PC-9 (cell line): ENCODE data around the gene ATCAY. TPM values are rescaled to one million over a fixed set of nuclear protein-coding genes. Genes with fewer than 3 reads are reported as not detected.

ENCODE experiments used
- BruUV-seq: library from RNA; stranded (reverse); fragments of 400-500 nt; replicated peaks from 2 replicates; lab custom pipeline; 2021; lab: Mats Ljungman, UMichigan
- CTCF ChIA-PET: fragments of 300-600 bp; sonication (Branson Sonifier 250); formaldehyde crosslinking; loops from one replicate; lab custom pipeline; 2022; ENCODE audit warnings: antibody characterized with exemption; lab: Charles Lee
- POLR2A ChIA-PET: fragments of 300-600 bp; sonication (Branson Sonifier 250); formaldehyde crosslinking; loops from one replicate; lab custom pipeline; 2022; ENCODE audit warnings: antibody characterized with exemption; ENCODE audit not compliant: unreplicated experiment; lab: Charles Lee
- DNase-seq, 2 experiments: peaks; one replicate each; pipeline versions ENCODE4 v3.0.0 to v3.0.0-alpha.2; 2015 to 2022; ENCODE audit warnings: mixed read lengths in 1 of 2
- H2AFZ ChIP-seq: fragments of 200-600 bp; sonication (generic); 2 replicates; pipeline ENCODE4 v1.8.1; 2017; ENCODE audit warnings: antibody characterized with exemption
- H3F3A ChIP-seq: fragments of 200-600 bp; sonication (generic); 2 replicates; pipeline ENCODE4 v1.8.1; 2017; ENCODE audit warnings: antibody characterized with exemption, mild to moderate bottlenecking, low read depth; ENCODE audit not compliant: insufficient read depth
- H3K27ac ChIP-seq: fragments of 200-600 bp; sonication (generic); 2 replicates; pipeline ENCODE4 v1.6.1; 2016; ENCODE audit warnings: mixed run types
- H3K27me3 ChIP-seq: fragments of 200-600 bp; sonication (generic); 2 replicates; pipeline ENCODE4 v1.6.1; 2016; ENCODE audit warnings: low read depth, mixed run types; ENCODE audit not compliant: insufficient read depth
- H3K36me3 ChIP-seq: fragments of 200-600 bp; sonication (generic); 2 replicates; pipeline ENCODE4 v1.6.1; 2016; ENCODE audit warnings: low read depth, mixed run types
- H3K4me1 ChIP-seq: fragments of 200-600 bp; sonication (generic); replicated peaks from 2 replicates; pipeline ENCODE4 v1.6.1; 2016; ENCODE audit warnings: mixed run types; ENCODE audit not compliant: insufficient read depth
- H3K4me2 ChIP-seq: fragments of 200-600 bp; sonication (generic); 2 replicates; pipeline ENCODE4 v1.6.1; 2017; ENCODE audit warnings: mixed run types
- H3K4me3 ChIP-seq: fragments of 200-600 bp; sonication (generic); 2 replicates; pipeline ENCODE4 v1.6.1; 2016; ENCODE audit warnings: mixed run types
- H3K79me2 ChIP-seq: fragments of 200-600 bp; sonication (generic); 2 replicates; pipeline ENCODE4 v1.6.1; 2017; ENCODE audit warnings: low read depth, mixed run types
- H3K9me2 ChIP-seq: fragments of 200-600 bp; sonication (generic); 2 replicates; pipeline ENCODE4 v1.8.1; 2017; ENCODE audit warnings: mild to moderate bottlenecking; ENCODE audit not compliant: insufficient read depth
- H3K9me3 ChIP-seq: fragments of 200-600 bp; sonication (generic); 2 replicates; pipeline ENCODE4 v1.8.1; 2016; ENCODE audit warnings: low read depth; ENCODE audit not compliant: insufficient read depth
- H4K20me1 ChIP-seq: fragments of 200-600 bp; sonication (generic); 2 replicates; pipeline ENCODE4 v1.8.1; 2017; ENCODE audit not compliant: insufficient read depth
- CTCF ChIP-seq: fragments of 200-600 bp; sonication (generic); conservative IDR thresholded peaks from 2 replicates; pipeline ENCODE4 v1.6.1; 2017; ENCODE audit warnings: mixed run types, antibody characterized with exemption, mild to moderate bottlenecking, moderate library complexity
- EZH2 ChIP-seq: fragments of 200-600 bp; sonication (generic); IDR thresholded peaks from 2 replicates; pipeline ENCODE4 v1.8.0; 2017; ENCODE audit warnings: antibody characterized with exemption, low read depth
- intact Hi-C: fragments of 100-400 bp; cut with micrococcal nuclease; formaldehyde crosslinking; loops from one replicate; pipeline ENCODE4 v1.10.0; 2022; ENCODE audit not compliant: unreplicated experiment
- total RNA-seq: library from RNA; stranded (reverse); gene quantifications from 2 replicates; pipeline ENCODE4 v1.2.3, GENCODE V29; 2021

Gene ATCAY
- total RNA-seq, 1 experiment from 2014 or later = not detected

GRCh38 chr19:3958836-3959765, 78.6 kb downstream of the ATCAY start:
- BruUV-seq = no TSS peak
- Histone ChIP-seq H2AFZ (no peak overlapping the region), H3K9me2 (no peaks in the 10 kb centered on the region), H3K4me3 (no peak overlapping the region), H3K4me2 (no peak overlapping the region), H3K79me2 (no peaks in the 10 kb centered on the region), H3K27me3 (no peaks in the 10 kb centered on the region), H4K20me1 (no peaks in the 10 kb centered on the region), H3K36me3 (no peaks in the 10 kb centered on the region), H3K27ac (no peak overlapping the region), H3K9me3 (no peaks in the 10 kb centered on the region), H3F3A (peaks cover 3% of the 10 kb centered on the region; the same call in 1 of the 2 replicates), H3K4me1 (no peaks in the 10 kb centered on the region)
- POLR2A ChIA-PET = no interaction called here
- TF ChIP-seq EZH2 (no peak), CTCF (no peak)
- CTCF ChIA-PET = no interaction called here
- intact Hi-C loops = no loop called here
- no peak for DNase-seq

- ChIA-PET CTCF (no interaction called here), POLR2A (no interaction called here)
- H3K4me1 ChIP-seq = no peaks in the 10 kb centered on the region
- no peak overlapping the region for H3K4me2 ChIP-seq
- no peaks in the 10 kb centered on the region for H3K79me2 ChIP-seq
- H3K4me3 ChIP-seq = no peak overlapping the region
- TF ChIP-seq EZH2 (no peak), CTCF (no peak)
- no peak overlapping the region for H3K27ac ChIP-seq
- H3K36me3 ChIP-seq = no peaks in the 10 kb centered on the region
- no peak overlapping the region for H2AFZ ChIP-seq
- peaks cover 3% of the 10 kb centered on the region; the same call in 1 of the 2 replicates for H3F3A ChIP-seq
- intact Hi-C loops = no loop called here
- H4K20me1 ChIP-seq = no peaks in the 10 kb centered on the region
- no TSS peak for BruUV-seq
- no peaks in the 10 kb centered on the region for H3K9me3 ChIP-seq
- no peaks in the 10 kb centered on the region for H3K27me3 ChIP-seq
- DNase-seq = no peak
- no peaks in the 10 kb centered on the region for H3K9me2 ChIP-seq
Observed at GRCh38 chr19:3959766-3960131, 79.3 kb downstream of the ATCAY start.

GRCh38 chr19:3961007-3961406, 80.5 kb downstream of the ATCAY start:
- peaks cover 3% of the 10 kb centered on the region; the same call in 1 of the 2 replicates for H4K20me1 ChIP-seq
- no peaks in the 10 kb centered on the region for H3K4me1 ChIP-seq
- no peak overlapping the region for H3K27ac ChIP-seq
- intact Hi-C loops = no loop called here
- DNase-seq = no peak
- H3K9me3 ChIP-seq = no peaks in the 10 kb centered on the region
- H3F3A ChIP-seq = peaks cover 3% of the 10 kb centered on the region; the same call in 1 of the 2 replicates
- H2AFZ ChIP-seq = no peak overlapping the region
- ChIA-PET POLR2A (no interaction called here), CTCF (no interaction called here)
- H3K4me3 ChIP-seq = no peak overlapping the region
- H3K9me2 ChIP-seq = no peaks in the 10 kb centered on the region
- TF ChIP-seq EZH2 (no peak), CTCF (no peak)
- H3K4me2 ChIP-seq = no peak overlapping the region
- H3K79me2 ChIP-seq = no peaks in the 10 kb centered on the region
- no TSS peak for BruUV-seq
- H3K36me3 ChIP-seq = no peaks in the 10 kb centered on the region
- no peaks in the 10 kb centered on the region for H3K27me3 ChIP-seq
